H9 (cell line): ENCODE data around the gene SLC2A4RG. TPM values are rescaled to one million over a fixed set of nuclear protein-coding genes. Genes with fewer than 3 reads are reported as not detected.

Source experiments
- DNase-seq: peaks from one replicate; pipeline ENCODE4 v3.0.0-alpha.2; 2017
- H2AFZ ChIP-seq: one replicate; pipeline ENCODE4 v1.6.1; 2013; ENCODE audit warnings: mild to moderate bottlenecking, low read length, control low read depth, moderate library complexity
- H2AK5ac ChIP-seq: 2 replicates; pipeline ENCODE4 v1.6.1; 2013; ENCODE audit warnings: low read length, control low read depth, mixed read lengths; ENCODE audit not compliant: insufficient read length
- H2BK120ac ChIP-seq: one replicate; pipeline ENCODE4 v1.6.1; 2013; ENCODE audit warnings: low read depth, mild to moderate bottlenecking, low read length, control low read depth, inconsistent platforms; ENCODE audit not compliant: poor library complexity, severe bottlenecking
- H2BK12ac ChIP-seq: 2 replicates; pipeline ENCODE4 v1.6.1; 2013; ENCODE audit warnings: low read length, control low read depth, mixed read lengths, low read depth; ENCODE audit not compliant: insufficient read length
- H2BK15ac ChIP-seq: 2 replicates; pipeline ENCODE4 v1.6.1; 2013; ENCODE audit warnings: low read depth, low read length, control low read depth
- H2BK20ac ChIP-seq: one replicate; pipeline ENCODE4 v1.6.1; 2013; ENCODE audit warnings: low read depth, mild to moderate bottlenecking, low read length, control low read depth, inconsistent platforms; ENCODE audit not compliant: poor library complexity, severe bottlenecking
- H2BK5ac ChIP-seq: 2 replicates; pipeline ENCODE4 v1.6.1; 2013; ENCODE audit warnings: low read length, control low read depth, mixed read lengths; ENCODE audit not compliant: insufficient read length
- H3K14ac ChIP-seq: 2 replicates; pipeline ENCODE4 v1.6.1; 2013; ENCODE audit warnings: low read length, control low read depth; ENCODE audit not compliant: insufficient read depth
- H3K18ac ChIP-seq: 2 replicates; pipeline ENCODE4 v1.6.1; 2013; ENCODE audit warnings: low read depth, mild to moderate bottlenecking, mixed read lengths, low read length, control low read depth; ENCODE audit not compliant: insufficient read length
- H3K23ac ChIP-seq: 2 replicates; pipeline ENCODE4 v1.6.1; 2013; ENCODE audit warnings: low read length, control low read depth, mixed read lengths, low read depth; ENCODE audit not compliant: insufficient read length
- H3K23me2 ChIP-seq: 2 replicates; pipeline ENCODE4 v1.6.1; 2013; ENCODE audit warnings: low read depth, mild to moderate bottlenecking, mixed read lengths, low read length, control low read depth; ENCODE audit not compliant: insufficient read length, poor library complexity, severe bottlenecking
- H3K27ac ChIP-seq: 2 replicates; pipeline ENCODE4 v1.5.1; 2013; ENCODE audit warnings: low read length, control low read depth, mixed read lengths, low read depth; ENCODE audit not compliant: insufficient read length
- H3K27me3 ChIP-seq: 2 replicates; pipeline ENCODE4 v1.6.1; 2013; ENCODE audit warnings: low read length, control low read depth, inconsistent platforms; ENCODE audit not compliant: insufficient read depth
- H3K4ac ChIP-seq: 2 replicates; pipeline ENCODE4 v1.6.1; 2013; ENCODE audit warnings: low read depth, mild to moderate bottlenecking, control low read depth, inconsistent platforms, low read length, moderate library complexity
- H3K4me1 ChIP-seq: 2 replicates; pipeline ENCODE4 v1.6.1; 2013; ENCODE audit warnings: low read length, control low read depth, inconsistent platforms; ENCODE audit not compliant: insufficient read depth
- H3K4me2 ChIP-seq: 2 replicates; pipeline ENCODE4 v1.6.1; 2013; ENCODE audit warnings: low read length, control low read depth, mixed read lengths; ENCODE audit not compliant: insufficient read length, insufficient read depth
- H3K56ac ChIP-seq: 2 replicates; pipeline ENCODE4 v1.6.1; 2013; ENCODE audit warnings: low read depth, mild to moderate bottlenecking, mixed read lengths, low read length, control low read depth; ENCODE audit not compliant: insufficient read length
- H3K79me1 ChIP-seq: 2 replicates; pipeline ENCODE4 v1.6.1; 2013; ENCODE audit warnings: low read depth, mild to moderate bottlenecking, moderate library complexity, low read length, control low read depth, inconsistent platforms; ENCODE audit not compliant: insufficient read depth, poor library complexity, severe bottlenecking
- H3K79me2 ChIP-seq: 2 replicates; pipeline ENCODE4 v1.6.1; 2013; ENCODE audit warnings: low read length, control low read depth, inconsistent platforms; ENCODE audit not compliant: insufficient read depth
- H3K9ac ChIP-seq: 2 replicates; pipeline ENCODE4 v1.6.1; 2013; ENCODE audit warnings: low read length, control low read depth, mixed read lengths; ENCODE audit not compliant: insufficient read length; ENCODE audit errors: extremely low read depth
- H3K9me3 ChIP-seq: one replicate; pipeline ENCODE4 v1.6.1; 2013; ENCODE audit warnings: low read depth, low read length, inconsistent platforms; ENCODE audit not compliant: control insufficient read depth
- H3T11ph ChIP-seq: one replicate; pipeline ENCODE4 v1.6.1; 2013; ENCODE audit warnings: mild to moderate bottlenecking, low read length, control low read depth, inconsistent platforms
- H4K20me1 ChIP-seq: one replicate; pipeline ENCODE4 v1.6.1; 2013; ENCODE audit not compliant: control insufficient read depth, insufficient read length, insufficient read depth
- H4K5ac ChIP-seq: 2 replicates; pipeline ENCODE4 v1.6.1; 2013; ENCODE audit warnings: low read depth, mild to moderate bottlenecking, mixed read lengths, low read length, control low read depth; ENCODE audit not compliant: insufficient read length
- H4K8ac ChIP-seq: replicated peaks from 2 replicates; pipeline ENCODE4 v1.6.1; 2013; ENCODE audit warnings: low read length, control low read depth, mixed read lengths, low read depth; ENCODE audit not compliant: insufficient read length
- H4K91ac ChIP-seq: 2 replicates; pipeline ENCODE4 v1.6.1; 2013; ENCODE audit warnings: low read depth, mild to moderate bottlenecking, moderate library complexity, mixed read lengths, low read length, control low read depth; ENCODE audit not compliant: insufficient read length
- H3K27ac Mint-ChIP-seq, 3 experiments: 2 replicates in 2 of 3; 3 replicates in 1 of 3; pipeline ENCODE4 v1.8.0; 2020 to 2021; ENCODE audit warnings: mixed read lengths in 3 of 3, mild to moderate bottlenecking in 1 of 3, moderate library complexity in 1 of 3
- H3K27me3 Mint-ChIP-seq: 2 replicates; pipeline ENCODE4 v1.8.0; 2021; ENCODE audit warnings: low read depth, mild to moderate bottlenecking, moderate library complexity, mixed read lengths
- H3K36me3 Mint-ChIP-seq, 3 experiments: 2 replicates in 2 of 3; 3 replicates in 1 of 3; pipeline ENCODE4 v1.8.0; 2020 to 2021; ENCODE audit warnings: low read depth in 3 of 3, mixed read lengths in 3 of 3; ENCODE audit not compliant: insufficient read depth in 1 of 3
- H3K4me1 Mint-ChIP-seq, 2 experiments: 2 replicates each; pipeline ENCODE4 v1.8.0; 2020; ENCODE audit warnings: mixed read lengths in 2 of 2
- H3K4me3 Mint-ChIP-seq, 2 experiments: 2 replicates in 1 of 2; 3 replicates in 1 of 2; pipeline ENCODE4 v1.8.0; 2020 to 2021; ENCODE audit warnings: mild to moderate bottlenecking in 2 of 2, mixed read lengths in 2 of 2, moderate library complexity in 1 of 2
- H3K9me3 Mint-ChIP-seq, 2 experiments: 2 replicates in 1 of 2; 3 replicates in 1 of 2; pipeline ENCODE4 v1.8.0; 2020; ENCODE audit warnings: mild to moderate bottlenecking in 2 of 2, mixed read lengths in 2 of 2, moderate library complexity in 1 of 2
- CTCF ChIP-seq: fragments of 200-600 bp; sonication (generic); conservative IDR thresholded peaks from 3 replicates; pipeline ENCODE4 v1.8.0; 2021; ENCODE audit warnings: antibody characterized with exemption, mild to moderate bottlenecking
- WGBS: extraction: QIAGEN DNeasy Blood & Tissue Kit; methylation state at CpG from one replicate; pipeline ENCODE4 v1.1.7; 2013; ENCODE audit warnings: missing lambda C conversion rate, low lambda C conversion rate, mixed read lengths; ENCODE audit not compliant: insufficient read length; ENCODE audit errors: extremely low coverage; 5-methylcytosine and 5-hydroxymethylcytosine counted together
- total RNA-seq: library from RNA; stranded (reverse); gene quantifications from 2 replicates; pipeline ENCODE4 v1.2.1, GENCODE V29; 2021

Gene SLC2A4RG
- total RNA-seq, 1 experiment from 2014 or later: 43.9 TPM

- Mint-ChIP-seq H3K4me3 (no peak overlapping the region), H3K27ac (no peak overlapping the region; a peak in 1 of 7 replicates), H3K4me1 (no peaks in the 10 kb centered on the region), H3K36me3 (peaks cover 1 to 45% (median 31%) of the 10 kb centered on the region in 3 experiments; a peak in 5 of 7 replicates), H3K9me3 (no peaks in the 10 kb centered on the region), H3K27me3 (no peaks in the 10 kb centered on the region; the same call in 1 of the 2 replicates)
- H3K56ac ChIP-seq: no peak overlapping the region
- H3K4me2 ChIP-seq: no peak overlapping the region
- no peak overlapping the region for H3K23ac ChIP-seq
- no CpG with 5 or more reads among the region's 7 CpGs for WGBS
- no peak overlapping the region for H3K4ac ChIP-seq
- no peak overlapping the region for H4K5ac ChIP-seq
- no peak overlapping the region for H2BK120ac ChIP-seq
- no peak for DNase-seq
- no peak for TF ChIP-seq CTCF
- H3K4me1 ChIP-seq: no peaks in the 10 kb centered on the region
- H2AFZ ChIP-seq: no peak overlapping the region
- H3K14ac ChIP-seq: no peak overlapping the region
- H3K9ac ChIP-seq: no peak overlapping the region
- no peak overlapping the region for H4K8ac ChIP-seq
- H3K27me3 ChIP-seq: no peaks in the 10 kb centered on the region; the same call in 1 of the 2 replicates
- no peaks in the 10 kb centered on the region for H3K23me2 ChIP-seq
- H2BK20ac ChIP-seq: no peak overlapping the region
- no peak overlapping the region for H2AK5ac ChIP-seq
- H4K91ac ChIP-seq: no peak overlapping the region
- H2BK15ac ChIP-seq: no peak overlapping the region
- no peaks in the 10 kb centered on the region for H3K79me2 ChIP-seq
- no peak overlapping the region for H3T11ph ChIP-seq
- no peak overlapping the region for H3K18ac ChIP-seq
- H3K9me3 ChIP-seq: no peaks in the 10 kb centered on the region
- no peak overlapping the region for H2BK5ac ChIP-seq
- no peak overlapping the region for H3K27ac ChIP-seq
- no peak overlapping the region for H2BK12ac ChIP-seq
- H3K79me1 ChIP-seq: no peaks in the 10 kb centered on the region
- H4K20me1 ChIP-seq: no peaks in the 10 kb centered on the region
Observed at GRCh38 chr20:63767886-63768285, 28.3 kb downstream of the SLC2A4RG start.
